Natural killer cell (primary cell): ENCODE results near the gene BHLHA15. TPM values are rescaled to one million over a fixed set of nuclear protein-coding genes. Genes with fewer than 3 reads are reported as not detected.
A peak's percentile ranks its signal among the peaks of the same experiment; 100 is the strongest.

Experiments used
- ATAC-seq, 3 donors: fragments of 150-1000 bp in 2 of 3; fragments of 200-7000 bp in 1 of 3; cut with Tn5 transposase; 1 replicate in 1 of 3; 2 replicates in 2 of 3; pipeline ENCODE4 v1.10.0; 2021; ENCODE audit warnings: mild to moderate bottlenecking in 2 of 3, moderate library complexity in 2 of 3
- DNase-seq, 2 donors: peaks; one replicate each; pipeline versions ENCODE4 v3.0.0 to v3.0.0-alpha.2; 2013 to 2021; ENCODE audit warnings: mixed read lengths in 1 of 2
- H3K27ac ChIP-seq: one replicate; pipeline ENCODE4 v1.5.1; 2013; ENCODE audit warnings: mild to moderate bottlenecking, low read length
- H3K27me3 ChIP-seq: one replicate; pipeline ENCODE4 v1.6.1; 2013; ENCODE audit warnings: low read length; ENCODE audit not compliant: control insufficient read depth, insufficient read depth
- H3K36me3 ChIP-seq: one replicate; pipeline ENCODE4 v1.6.1; 2013; ENCODE audit warnings: low read length; ENCODE audit not compliant: control insufficient read depth, insufficient read depth
- H3K4me1 ChIP-seq: one replicate; pipeline ENCODE4 v1.6.1; 2013; ENCODE audit warnings: low read length; ENCODE audit not compliant: control insufficient read depth, insufficient read depth
- H3K4me3 ChIP-seq: one replicate; pipeline ENCODE4 v1.5.1; 2013; ENCODE audit warnings: low read length
- H3K9me3 ChIP-seq: one replicate; pipeline ENCODE4 v1.6.1; 2013; ENCODE audit warnings: low read length; ENCODE audit not compliant: control insufficient read depth, insufficient read depth
- H3K27ac Mint-ChIP-seq, 2 donors: one replicate each; pipeline ENCODE4 v1.8.0; 2022; ENCODE audit warnings: mild to moderate bottlenecking in 2 of 2, mixed read lengths in 2 of 2, moderate library complexity in 1 of 2
- H3K27me3 Mint-ChIP-seq, 2 donors: one replicate each; pipeline ENCODE4 v1.8.0; 2022; ENCODE audit warnings: low read depth in 2 of 2, mixed read lengths in 2 of 2
- H3K36me3 Mint-ChIP-seq: one replicate; pipeline ENCODE4 v1.8.0; 2022; ENCODE audit warnings: mixed read lengths
- H3K4me1 Mint-ChIP-seq, 2 donors: one replicate each; pipeline ENCODE4 v1.8.0; 2022; ENCODE audit warnings: mixed read lengths in 2 of 2
- H3K4me3 Mint-ChIP-seq: one replicate; pipeline ENCODE4 v1.8.0; 2022; ENCODE audit warnings: mild to moderate bottlenecking, moderate library complexity, mixed read lengths
- H3K9me3 Mint-ChIP-seq, 2 donors: one replicate each; pipeline ENCODE4 v1.8.0; 2022; ENCODE audit warnings: mixed read lengths in 2 of 2
- WGBS: methylation state at CpG from one replicate; pipeline ENCODE4 v1.1.7; 2013; ENCODE audit warnings: missing lambda C conversion rate; ENCODE audit not compliant: insufficient coverage; 5-methylcytosine and 5-hydroxymethylcytosine counted together
- intact Hi-C: fragments of 100-400 bp; cut with micrococcal nuclease; formaldehyde crosslinking; loops from one replicate; pipeline ENCODE4 v1.14.2; 2022
- total RNA-seq, 4 donors: library from RNA; stranded (reverse); fragments of 120-200 nt in 1 of 4; gene quantifications; one replicate each; pipeline versions ENCODE4 v1.2.3 to v1.2.4, GENCODE V29; 2013 to 2022
- TF ChIP-seq, protein P1 (sequence below): fragments of 200-600 bp; IDR thresholded peaks from one replicate; pipeline ENCODE4 v1.8.0; 2022; ENCODE audit warnings: antibody characterized with exemption

Gene BHLHA15
- total RNA-seq, 3 donors from 2014 or later (not counting 1 experiment from before 2014, with no cell fraction given), result 3.3 TPM; not detected in 2

DNA sequence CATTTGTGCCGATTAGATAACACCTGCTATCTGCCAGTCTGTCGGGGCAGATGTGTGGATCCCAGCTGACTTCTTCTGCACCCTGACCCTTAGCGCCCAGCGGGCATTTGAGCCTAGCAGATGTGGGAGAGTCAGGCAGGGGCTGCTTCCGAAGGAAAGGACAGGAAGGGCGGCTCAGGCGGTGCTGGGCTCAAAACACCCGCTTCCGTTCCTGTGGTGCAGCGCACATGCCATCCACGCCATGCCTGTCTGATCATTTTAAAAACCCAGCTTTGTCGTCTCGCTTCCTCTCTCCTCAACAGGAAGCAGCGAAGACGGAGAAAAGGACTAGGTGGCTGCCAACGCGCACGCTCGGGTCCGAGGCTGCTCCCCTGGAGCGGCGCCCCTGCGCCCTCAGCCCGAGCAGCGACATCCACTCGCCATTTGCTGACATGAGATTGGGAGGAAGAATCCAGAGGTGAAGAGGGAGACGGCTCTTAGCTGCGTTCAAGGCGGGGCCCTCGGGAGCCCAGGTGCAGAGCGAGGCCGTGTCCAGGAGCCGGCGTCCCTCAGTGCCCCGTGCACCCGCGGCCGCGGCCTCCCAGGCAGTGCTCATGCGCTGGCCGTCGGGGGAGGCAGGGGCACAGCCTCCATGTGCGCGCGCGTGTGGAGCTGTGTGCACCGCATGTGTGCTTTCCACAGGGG, 5.9 kb upstream of the BHLHA15 start:
- Mint-ChIP-seq H3K36me3 (peaks cover 6% of the 10 kb centered on the region), H3K4me1 (peaks cover 21 to 27% of the 10 kb centered on the region in 2 donors)
- whole genome bisulfite sequencing, result 98% methylated on average over 47 of the region's 47 CpGs

GRCh38 chr7:98206451-98207330, 4.5 kb upstream of the BHLHA15 start:
- intact Hi-C loops, result no loop called here
- Mint-ChIP-seq H3K36me3 (peaks cover 6% of the 10 kb centered on the region), H3K27ac (no peak overlapping the region), H3K27me3 (no peaks in the 10 kb centered on the region), H3K9me3 (no peaks in the 10 kb centered on the region), H3K4me1 (peaks cover 13 to 17% of the 10 kb centered on the region in 2 donors), H3K4me3 (no peak overlapping the region)
- no peaks in the 10 kb centered on the region for H3K9me3 ChIP-seq
- H3K4me1 ChIP-seq, result peaks cover 25% of the 10 kb centered on the region
- peaks cover 14% of the 10 kb centered on the region for H3K36me3 ChIP-seq
- TF ChIP-seq, protein P1, sequence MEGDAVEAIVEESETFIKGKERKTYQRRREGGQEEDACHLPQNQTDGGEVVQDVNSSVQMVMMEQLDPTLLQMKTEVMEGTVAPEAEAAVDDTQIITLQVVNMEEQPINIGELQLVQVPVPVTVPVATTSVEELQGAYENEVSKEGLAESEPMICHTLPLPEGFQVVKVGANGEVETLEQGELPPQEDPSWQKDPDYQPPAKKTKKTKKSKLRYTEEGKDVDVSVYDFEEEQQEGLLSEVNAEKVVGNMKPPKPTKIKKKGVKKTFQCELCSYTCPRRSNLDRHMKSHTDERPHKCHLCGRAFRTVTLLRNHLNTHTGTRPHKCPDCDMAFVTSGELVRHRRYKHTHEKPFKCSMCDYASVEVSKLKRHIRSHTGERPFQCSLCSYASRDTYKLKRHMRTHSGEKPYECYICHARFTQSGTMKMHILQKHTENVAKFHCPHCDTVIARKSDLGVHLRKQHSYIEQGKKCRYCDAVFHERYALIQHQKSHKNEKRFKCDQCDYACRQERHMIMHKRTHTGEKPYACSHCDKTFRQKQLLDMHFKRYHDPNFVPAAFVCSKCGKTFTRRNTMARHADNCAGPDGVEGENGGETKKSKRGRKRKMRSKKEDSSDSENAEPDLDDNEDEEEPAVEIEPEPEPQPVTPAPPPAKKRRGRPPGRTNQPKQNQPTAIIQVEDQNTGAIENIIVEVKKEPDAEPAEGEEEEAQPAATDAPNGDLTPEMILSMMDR, result no peak
- peaks cover 2% of the 10 kb centered on the region for H3K27me3 ChIP-seq
- no peak overlapping the region for H3K4me3 ChIP-seq
- 96% methylated on average over 47 of the region's 47 CpGs for WGBS
- DNase-seq (peak in 1 of 2 donors; percentile 1), ATAC-seq (no peak)
- H3K27ac ChIP-seq, result no peak overlapping the region

More for the DNA sequence above, 5.9 kb upstream of the BHLHA15 start:
- peaks cover 14% of the 10 kb centered on the region for H3K36me3 ChIP-seq
- DNase-seq (no peak), ATAC-seq (no peak)
- Mint-ChIP-seq H3K27ac (no peak overlapping the region), H3K4me3 (no peak overlapping the region), H3K27me3 (no peaks in the 10 kb centered on the region), H3K9me3 (no peaks in the 10 kb centered on the region)
- no peaks in the 10 kb centered on the region for H3K27me3 ChIP-seq
- intact Hi-C loops, result no loop called here
- H3K4me3 ChIP-seq, result no peak overlapping the region
- TF ChIP-seq, protein P1, result no peak
- no peaks in the 10 kb centered on the region for H3K9me3 ChIP-seq
- peaks cover 17% of the 10 kb centered on the region for H3K4me1 ChIP-seq
- no peak overlapping the region for H3K27ac ChIP-seq

- intact Hi-C loops, result no loop called here
- Histone ChIP-seq H3K36me3 (peaks cover 14% of the 10 kb centered on the region), H3K9me3 (no peaks in the 10 kb centered on the region), H3K27ac (no peak overlapping the region), H3K4me3 (no peak overlapping the region), H3K27me3 (peaks cover 6% of the 10 kb centered on the region), H3K4me1 (peaks cover 10% of the 10 kb centered on the region)
- no peaks in the 10 kb centered on the region for H3K27me3 Mint-ChIP-seq
- 98% methylated on average over 17 of the region's 17 CpGs for WGBS
- ATAC-seq (no peak), DNase-seq (no peak)
- H3K4me3 Mint-ChIP-seq, result peak overlapping the region; percentile 52
- TF ChIP-seq, protein P1, result no peak
- peaks cover 6% of the 10 kb centered on the region for H3K36me3 Mint-ChIP-seq
- H3K9me3 Mint-ChIP-seq, result no peaks in the 10 kb centered on the region
- no peak overlapping the region for H3K27ac Mint-ChIP-seq
- peaks cover 0 to 4% of the 10 kb centered on the region in 2 donors for H3K4me1 Mint-ChIP-seq
Observed at GRCh38 chr7:98209166-98209920, 1.9 kb upstream of the BHLHA15 start.
